Peyer's patch (tissue), 4 donors: Measurements from ENCODE around the gene AP1S1. TPM values are rescaled to one million over a fixed set of nuclear protein-coding genes. Genes with fewer than 3 reads are reported as not detected.

ENCODE experiments used
- DNase-seq, 3 donors: peaks; one replicate each; pipeline ENCODE4 v3.0.0-alpha.2; 2017 to 2019
- H3K27ac ChIP-seq, 4 donors: fragments of 200-600 bp; sonication (generic); one replicate each; pipeline ENCODE4 v1.5.1; 2016 to 2019
- H3K27me3 ChIP-seq, 2 donors: fragments of 200-600 bp; sonication (generic); one replicate each; pipeline ENCODE4 v1.5.1; 2019
- H3K36me3 ChIP-seq, 3 donors: fragments of 200-600 bp; sonication (generic); one replicate each; pipeline ENCODE4 v1.5.1; 2016 to 2019
- H3K4me1 ChIP-seq, 4 donors: fragments of 200-600 bp; sonication (generic); one replicate each; pipeline ENCODE4 v1.5.1; 2016 to 2019
- H3K4me3 ChIP-seq, 4 donors: fragments of 200-600 bp; sonication (generic); 1 replicate in 3 of 4; 2 replicates in 1 of 4; pipeline ENCODE4 v1.5.1; 2016 to 2019; ENCODE audit warnings: mild to moderate bottlenecking in 1 of 4
- H3K9me3 ChIP-seq, 4 donors: fragments of 200-600 bp; sonication (generic); one replicate each; pipeline ENCODE4 v1.5.1; 2016 to 2019; ENCODE audit warnings: mild to moderate bottlenecking in 1 of 4
- CTCF ChIP-seq, 6 experiments: fragments of 450-650 bp in 4 of 6; fragments of 200-600 bp in 2 of 6; sonication (generic) in 1 of 6; IDR thresholded peaks; one replicate each; pipeline ENCODE4 v1.5.1; 2017 to 2019; ENCODE audit warnings: antibody characterized with exemption in 6 of 6, mild to moderate bottlenecking in 3 of 6, moderate library complexity in 1 of 6
- POLR2A ChIP-seq, 2 donors: fragments of 450-650 bp; IDR thresholded peaks; one replicate each; pipeline ENCODE4 v1.5.1; 2017; ENCODE audit warnings: antibody characterized with exemption in 2 of 2, mild to moderate bottlenecking in 2 of 2, moderate library complexity in 2 of 2
- total RNA-seq, 4 donors: library from RNA; depleted of rRNA; stranded (reverse); fragments of >200 nt; gene quantifications; one replicate each; pipeline ENCODE4 v1.1.0, GENCODE V29; 2016

AP1S1 gene
- total RNA-seq, 4 donors from 2014 or later, result 53.6 to 136 (median 95.7) TPM

- Histone ChIP-seq H3K27me3 (no peaks in the 10 kb centered on the region), H3K27ac (peak overlapping the region; percentile 44 to 87 (median 60)), H3K4me3 (peak overlapping the region; percentile 1 to 49 (median 39)), H3K36me3 (no peaks in the 10 kb centered on the region), H3K9me3 (no peaks in the 10 kb centered on the region), H3K4me1 (peaks cover 0 to 33% (median 6%) of the 10 kb centered on the region in 4 donors)
- no peak for TF ChIP-seq POLR2A (IDR thresholded peaks at IDR 0.05)
- TF ChIP-seq CTCF (IDR thresholded peaks at IDR 0.05), result no peak
- DNase-seq, result peak; percentile 21 to 70 (median 62)
Measured at GRCh38 chr7:101121991-101122932, 32.0 kb upstream of the AP1S1 start.

- no peaks in the 10 kb centered on the region for H3K9me3 ChIP-seq
- no peak overlapping the region for H3K4me3 ChIP-seq
- no peaks in the 10 kb centered on the region for H3K36me3 ChIP-seq
- H3K27ac ChIP-seq, result peak overlapping the region; percentile 44 to 87 (median 60)
- H3K4me1 ChIP-seq, result peaks cover 0 to 36% (median 6%) of the 10 kb centered on the region in 4 donors
- TF ChIP-seq POLR2A (IDR thresholded peaks at IDR 0.05), result no peak
- no peak for TF ChIP-seq CTCF (IDR thresholded peaks at IDR 0.05)
- no peaks in the 10 kb centered on the region for H3K27me3 ChIP-seq
- no peak for DNase-seq
Measured at GRCh38 chr7:101122933-101123702, 31.2 kb upstream of the AP1S1 start.

DNA sequence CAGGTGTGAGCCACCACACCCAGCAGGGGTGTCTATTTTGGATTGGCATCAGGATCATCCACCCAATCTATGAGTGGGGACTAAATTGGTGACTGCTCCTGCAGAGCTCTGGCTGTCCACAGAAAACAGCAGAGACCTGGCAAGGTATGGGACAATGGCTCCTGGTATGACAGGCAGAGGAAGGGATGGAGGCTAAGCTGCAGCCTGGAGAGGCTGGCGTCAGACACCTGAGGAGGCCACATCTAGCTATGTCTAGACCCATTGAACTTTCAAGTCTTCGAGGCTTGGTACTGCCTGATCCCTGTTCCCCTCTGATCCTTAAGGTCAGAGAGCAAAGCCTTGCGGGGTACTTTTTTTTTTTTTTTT lies 30.6 kb upstream of the AP1S1 start:
- no peak for TF ChIP-seq CTCF (IDR thresholded peaks at IDR 0.05)
- TF ChIP-seq POLR2A (IDR thresholded peaks at IDR 0.05), result no peak
- H3K27me3 ChIP-seq, result no peaks in the 10 kb centered on the region
- H3K27ac ChIP-seq, result no peak overlapping the region
- no peaks in the 10 kb centered on the region for H3K36me3 ChIP-seq
- no peak for DNase-seq
- H3K9me3 ChIP-seq, result no peaks in the 10 kb centered on the region
- peaks cover 0 to 36% (median 6%) of the 10 kb centered on the region in 4 donors for H3K4me1 ChIP-seq
- no peak overlapping the region for H3K4me3 ChIP-seq

GRCh38 chr7:101124376-101125056 lies 29.8 kb upstream of the AP1S1 start:
- peaks cover 0 to 36% (median 6%) of the 10 kb centered on the region in 4 donors for H3K4me1 ChIP-seq
- TF ChIP-seq POLR2A (IDR thresholded peaks at IDR 0.05) (no peak), CTCF (IDR thresholded peaks at IDR 0.05) (no peak)
- DNase-seq, result no peak
- no peak overlapping the region for H3K4me3 ChIP-seq
- peak overlapping the region in 2 of 4 donors; percentile 56 to 75 for H3K27ac ChIP-seq
- H3K27me3 ChIP-seq, result no peaks in the 10 kb centered on the region
- no peaks in the 10 kb centered on the region for H3K9me3 ChIP-seq
- H3K36me3 ChIP-seq, result no peaks in the 10 kb centered on the region

DNA sequence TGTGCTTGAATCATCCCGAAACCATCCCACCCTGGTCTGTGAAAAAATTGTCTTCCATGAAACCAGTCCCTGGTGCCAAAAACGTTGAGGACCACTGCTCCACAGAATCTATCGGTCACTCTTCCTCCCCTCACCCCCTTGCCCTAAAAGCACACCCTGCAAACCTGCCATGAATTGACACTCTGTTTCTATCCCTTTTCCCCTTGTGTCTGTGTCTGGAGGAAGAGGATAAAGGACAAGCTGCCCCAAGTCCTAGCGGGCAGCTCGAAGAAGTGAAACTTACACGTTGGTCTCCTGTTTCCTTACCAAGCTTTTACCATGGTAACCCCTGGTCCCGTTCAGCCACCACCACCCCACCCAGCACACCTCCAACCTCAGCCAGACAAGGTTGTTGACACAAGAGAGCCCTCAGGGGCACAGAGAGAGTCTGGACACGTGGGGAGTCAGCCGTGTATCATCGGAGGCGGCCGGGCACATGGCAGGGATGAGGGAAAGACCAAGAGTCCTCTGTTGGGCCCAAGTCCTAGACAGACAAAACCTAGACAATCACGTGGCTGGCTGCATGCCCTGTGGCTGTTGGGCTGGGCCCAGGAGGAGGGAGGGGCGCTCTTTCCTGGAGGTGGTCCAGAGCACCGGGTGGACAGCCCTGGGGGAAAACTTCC lies 28.2 kb upstream of the AP1S1 start:
- Histone ChIP-seq H3K27ac (peak overlapping the region; percentile 9 to 75 (median 56)), H3K4me1 (peaks cover 0 to 36% (median 6%) of the 10 kb centered on the region in 4 donors), H3K36me3 (no peaks in the 10 kb centered on the region), H3K27me3 (no peaks in the 10 kb centered on the region), H3K4me3 (no peak overlapping the region), H3K9me3 (no peaks in the 10 kb centered on the region)
- peak; percentile 50 to 70 (median 59) for DNase-seq
- TF ChIP-seq CTCF (IDR thresholded peaks at IDR 0.05), result no peak
- TF ChIP-seq POLR2A (IDR thresholded peaks at IDR 0.05), result no peak
